HG03558 (cell line): ENCODE measurements around the gene BGN.

Experiments
- ATAC-seq: cut with Tn5 transposase; IDR thresholded peaks from one replicate; pipeline ENCODE4 v1.9.1; 2021; ENCODE audit warnings: moderate number of reproducible peaks; ENCODE audit not compliant: unreplicated experiment; ENCODE audit errors: extremely low read depth

BGN gene

DNA sequence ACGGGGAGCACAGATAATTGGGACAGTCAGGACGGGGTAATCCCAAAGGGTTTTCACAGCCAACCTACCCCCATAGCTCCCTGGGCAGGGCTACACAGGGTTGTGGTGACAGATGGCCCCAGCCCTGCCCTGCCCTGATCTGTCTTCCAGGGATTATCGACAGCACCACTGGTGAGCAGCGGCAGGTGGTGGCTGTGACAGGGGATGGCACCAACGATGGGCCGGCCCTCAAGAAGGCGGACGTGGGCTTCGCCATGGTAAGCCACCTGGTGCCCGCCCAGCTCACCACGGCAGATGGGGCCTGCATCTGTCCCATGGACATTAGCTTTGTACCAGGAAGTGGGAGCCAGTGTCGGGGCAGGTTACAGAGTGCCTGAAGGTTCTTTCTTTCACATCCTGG is 62.0 kb downstream of the BGN start:
- no peak for ATAC-seq

DNA sequence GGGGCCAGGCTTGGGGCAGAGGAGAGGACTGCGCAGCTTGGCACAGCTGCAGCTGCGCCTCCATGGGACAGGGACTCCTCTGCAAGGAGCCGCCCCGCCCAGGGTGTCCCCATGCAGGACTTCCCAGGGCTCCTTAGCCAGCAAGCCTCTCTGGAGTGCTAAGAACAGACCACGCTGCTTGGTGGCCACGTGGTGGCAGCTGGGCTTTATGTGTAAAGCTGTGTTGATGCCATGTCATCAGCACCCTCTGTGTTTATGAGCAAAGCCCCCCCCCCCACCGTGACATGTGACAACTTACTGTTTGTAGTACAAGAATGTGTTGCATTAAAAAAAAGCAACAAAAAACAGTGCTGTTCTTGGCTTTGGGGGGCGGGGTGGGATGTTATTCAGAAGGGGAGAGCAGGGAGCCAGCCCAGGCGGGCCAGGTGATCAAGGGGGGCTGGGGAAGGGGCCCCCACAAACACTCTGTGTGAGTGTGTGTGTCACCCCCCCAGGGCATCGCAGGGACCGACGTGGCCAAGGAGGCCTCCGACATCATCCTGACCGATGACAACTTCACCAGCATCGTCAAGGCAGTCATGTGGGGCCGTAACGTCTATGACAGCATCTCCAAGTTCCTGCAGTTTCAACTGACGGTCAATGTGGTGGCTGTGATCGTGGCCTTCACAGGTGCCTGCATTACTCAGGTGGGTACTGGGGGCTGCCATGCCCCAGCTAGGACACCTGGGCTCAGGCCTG is 63.0 kb downstream of the BGN start:
- no peak for ATAC-seq
